ENCODE results near the gene DBF4B.

The DBF4B gene

DNA sequence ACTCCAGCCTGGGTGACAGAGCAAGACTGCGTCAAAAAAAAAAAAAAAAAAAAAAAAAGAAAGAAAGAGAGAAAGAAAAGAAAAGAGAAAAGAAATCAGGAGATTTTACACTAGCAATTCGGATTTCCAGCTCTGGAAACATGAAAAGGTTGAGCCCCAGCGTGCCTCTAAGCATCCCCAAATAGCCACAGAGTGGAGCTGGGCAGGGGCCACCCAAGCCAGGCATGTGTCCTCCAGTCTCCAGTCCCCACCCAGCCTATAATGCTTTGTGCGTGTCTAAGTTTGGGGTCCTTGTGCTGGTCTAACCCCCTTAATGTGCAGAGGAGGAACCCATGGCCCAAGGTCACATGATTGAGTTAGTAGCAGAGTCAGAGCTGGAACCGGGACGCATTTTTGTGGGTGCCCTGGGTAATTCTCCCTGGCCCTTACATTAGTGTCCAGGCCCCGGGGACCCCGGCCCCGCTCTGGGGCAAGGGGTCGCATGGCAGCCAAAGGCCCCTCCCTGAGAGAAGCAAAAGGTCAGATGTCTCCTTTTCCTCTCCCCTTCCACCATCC, 70.3 kb downstream of the DBF4B start:
- no peak for FAIRE-seq

DNA sequence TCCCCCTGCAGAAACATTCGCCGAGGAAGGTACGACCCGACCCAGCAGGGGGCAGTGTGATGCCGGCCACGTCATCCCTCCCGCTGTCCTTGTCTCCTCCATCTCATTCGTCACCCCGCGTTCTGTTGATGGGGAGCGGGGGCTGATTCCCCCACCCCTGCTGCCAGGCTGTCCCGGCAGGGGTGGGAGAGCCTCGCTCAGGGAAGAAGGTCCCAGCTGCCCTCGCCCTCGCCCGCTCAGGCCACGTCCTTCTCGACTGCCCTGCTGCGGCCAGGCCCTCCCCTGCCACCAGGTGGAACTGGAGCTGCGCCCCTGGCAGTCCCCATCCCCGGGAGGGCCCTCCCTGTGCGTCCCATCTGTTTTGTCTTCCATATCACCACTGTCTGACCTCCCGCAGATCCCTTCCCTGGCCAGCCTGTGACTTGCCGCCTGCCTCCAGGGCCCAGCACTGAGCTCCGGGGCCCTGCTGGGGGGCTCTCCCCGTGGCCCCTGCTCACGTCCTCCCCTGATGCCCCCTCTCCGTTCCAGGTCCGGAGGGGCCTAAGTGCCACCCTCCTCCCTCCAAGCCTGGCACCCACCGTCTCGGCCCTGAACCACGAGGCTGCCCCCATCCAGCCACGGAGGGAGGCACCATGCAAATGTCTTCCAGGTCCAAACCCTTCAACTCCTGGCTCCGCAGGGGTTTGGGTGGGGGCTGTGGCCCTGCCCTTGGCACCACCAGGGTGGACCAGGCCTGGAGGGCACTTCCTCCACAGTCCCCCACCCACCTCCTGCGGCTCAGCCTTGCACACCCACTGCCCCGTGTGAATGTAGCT, 71.0 kb downstream of the DBF4B start:
- FAIRE-seq, result no peak

DNA sequence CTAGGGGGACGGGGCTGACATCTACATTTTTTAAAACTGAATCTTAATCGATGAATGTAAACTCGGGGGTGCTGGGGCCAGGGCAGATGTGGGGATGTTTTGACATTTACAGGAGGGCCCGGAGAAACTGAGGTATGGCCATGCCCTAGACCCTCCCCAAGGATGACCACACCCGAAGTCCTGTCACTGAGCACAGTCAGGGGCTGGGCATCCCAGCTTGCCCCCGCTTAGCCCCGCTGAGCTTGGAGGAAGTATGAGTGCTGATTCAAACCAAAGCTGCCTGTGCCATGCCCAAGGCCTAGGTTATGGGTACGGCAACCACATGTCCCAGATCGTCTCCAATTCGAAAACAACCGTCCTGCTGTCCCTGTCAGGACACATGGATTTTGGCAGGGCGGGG, 71.7 kb downstream of the DBF4B start:
- no peak for FAIRE-seq

DNA sequence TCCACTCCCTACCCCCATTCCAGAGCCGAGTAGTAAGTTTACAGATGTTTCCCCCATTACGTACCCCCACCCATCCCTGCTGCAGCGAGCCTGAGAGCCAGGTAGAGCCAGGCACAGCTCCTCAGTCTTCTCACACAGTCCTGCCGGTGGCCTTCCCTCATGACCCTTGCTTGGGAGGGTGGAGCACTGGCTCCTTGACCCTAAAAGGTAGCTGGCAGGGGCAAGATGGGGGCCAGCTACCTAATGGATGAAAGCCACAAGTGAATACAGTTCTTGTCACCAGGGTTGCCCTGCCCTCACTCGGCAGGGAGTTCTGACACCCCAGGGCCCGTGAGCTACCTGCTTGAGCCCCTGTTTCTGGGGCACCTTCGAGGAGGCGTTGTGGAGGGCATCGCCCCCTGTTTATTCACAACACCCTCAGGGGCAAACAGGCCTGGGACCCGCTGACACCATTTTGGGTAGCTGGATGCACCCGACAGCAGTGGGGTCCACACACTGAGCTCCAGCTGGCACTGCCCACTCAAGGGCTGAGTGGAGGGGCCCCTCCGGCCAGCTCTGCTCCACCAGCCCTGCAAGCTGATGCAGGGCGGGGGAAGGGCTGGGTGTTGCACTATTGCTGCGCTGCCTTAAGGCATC, 72.5 kb downstream of the DBF4B start:
- FAIRE-seq, result no peak

DNA sequence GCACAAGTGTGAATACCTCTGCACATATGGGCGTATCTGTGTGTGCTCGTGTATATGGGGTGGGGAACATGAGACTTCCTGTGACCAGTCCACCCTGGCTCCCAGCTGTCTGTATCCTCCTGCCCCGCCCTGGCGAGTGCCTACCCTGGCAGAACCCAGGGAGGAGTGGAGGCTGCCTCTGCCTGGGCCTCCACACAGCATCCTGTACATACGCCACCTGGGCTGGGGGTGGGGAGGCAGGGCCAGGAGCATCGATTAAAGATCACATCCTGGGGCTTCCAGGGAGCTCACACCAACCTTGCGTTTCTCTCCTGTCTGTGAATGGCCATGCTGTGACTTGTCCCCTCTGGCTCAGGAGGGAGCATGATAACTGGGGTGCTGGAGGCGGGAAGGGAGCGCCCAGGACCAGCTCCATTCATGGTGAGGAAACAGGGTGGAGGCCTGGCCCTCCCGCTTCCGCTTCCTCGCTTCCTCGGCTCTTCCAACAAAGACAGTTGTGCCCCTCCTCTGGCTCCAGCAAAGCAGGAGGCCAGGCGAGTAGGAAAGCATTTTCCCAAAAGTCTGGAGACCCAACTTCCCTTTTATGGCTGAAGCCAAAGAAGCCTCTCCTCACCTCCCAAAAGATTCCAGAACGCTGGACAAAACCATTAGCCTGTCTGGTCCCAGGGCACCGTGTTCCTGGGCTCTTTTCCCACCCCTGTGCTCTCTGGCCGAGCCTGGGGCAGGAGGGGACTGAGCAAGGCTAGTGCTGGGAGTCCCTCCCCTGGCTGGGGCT, 73.3 kb downstream of the DBF4B start:
- no peak for FAIRE-seq

DNA sequence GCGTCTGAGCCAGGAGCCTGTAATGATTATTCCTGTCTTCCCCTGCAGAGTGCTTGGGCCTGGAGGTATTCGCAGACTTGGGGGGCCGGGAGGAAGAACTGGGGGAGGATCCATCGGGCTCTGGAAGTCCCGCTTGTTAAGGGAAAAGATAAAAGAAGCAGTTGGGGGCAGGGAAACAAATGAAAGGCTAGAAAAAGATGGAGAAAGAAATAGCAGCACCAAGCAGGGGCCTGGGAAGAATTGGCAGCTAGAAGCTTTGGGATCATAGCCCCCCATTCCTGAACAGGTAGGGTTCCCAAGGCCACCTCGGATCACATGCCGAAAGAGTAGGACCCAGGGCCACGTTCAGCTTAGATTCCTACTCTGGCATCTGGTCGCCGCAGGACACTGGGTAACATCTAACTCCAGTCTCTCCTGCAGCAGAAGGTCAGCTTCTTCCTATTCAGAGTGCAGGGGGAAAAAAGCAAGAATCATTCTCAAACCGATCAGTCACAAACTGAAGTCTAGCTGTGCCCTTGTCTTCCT, 73.9 kb downstream of the DBF4B start:
- FAIRE-seq, result no peak

DNA sequence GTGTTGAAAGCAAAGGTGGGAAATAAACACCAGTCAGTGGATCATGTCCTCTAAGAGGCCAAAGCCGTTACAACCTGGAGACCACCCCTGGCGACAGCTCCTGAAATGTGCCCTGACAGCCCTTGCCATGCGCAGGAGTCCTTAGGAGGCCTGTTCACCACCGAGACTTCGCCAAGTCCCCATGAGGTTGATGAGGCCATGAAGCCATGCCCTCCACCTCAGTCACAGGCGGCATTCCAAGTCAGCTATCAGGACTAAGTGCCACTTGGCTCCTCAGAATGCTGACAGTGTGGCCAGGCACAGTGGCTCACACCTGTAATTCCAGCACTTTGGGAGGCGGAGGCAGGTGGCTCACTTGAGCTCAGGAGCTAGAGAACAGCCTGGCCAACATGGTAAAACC, 77.5 kb downstream of the DBF4B start:
- no peak for FAIRE-seq

DNA sequence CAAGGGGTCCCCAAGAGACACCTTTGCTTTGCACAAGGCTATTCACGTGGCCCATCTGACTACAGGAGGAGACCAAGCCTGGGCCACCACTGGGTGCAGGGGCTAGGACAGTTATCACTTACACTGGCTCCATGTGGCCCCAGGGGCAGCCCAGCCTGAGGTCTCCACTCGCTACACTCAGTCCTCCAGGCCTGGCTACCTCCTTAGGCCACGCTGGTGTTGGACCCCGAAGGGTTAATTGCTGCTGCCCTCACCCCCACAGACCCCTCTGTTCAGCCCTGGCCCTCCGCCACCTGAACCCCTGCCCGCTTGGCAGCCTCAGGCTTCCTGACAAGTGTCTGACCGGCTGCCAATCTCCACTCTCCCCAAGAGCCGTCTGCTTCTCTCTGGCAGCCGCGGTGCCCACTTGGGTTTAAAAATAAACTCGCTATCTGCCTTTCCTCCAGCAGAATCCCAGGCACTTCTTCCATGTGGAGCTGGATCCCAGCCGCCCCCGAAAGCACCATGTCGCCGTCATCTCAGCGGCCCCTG, 78.2 kb downstream of the DBF4B start:
- no peak for FAIRE-seq

DNA sequence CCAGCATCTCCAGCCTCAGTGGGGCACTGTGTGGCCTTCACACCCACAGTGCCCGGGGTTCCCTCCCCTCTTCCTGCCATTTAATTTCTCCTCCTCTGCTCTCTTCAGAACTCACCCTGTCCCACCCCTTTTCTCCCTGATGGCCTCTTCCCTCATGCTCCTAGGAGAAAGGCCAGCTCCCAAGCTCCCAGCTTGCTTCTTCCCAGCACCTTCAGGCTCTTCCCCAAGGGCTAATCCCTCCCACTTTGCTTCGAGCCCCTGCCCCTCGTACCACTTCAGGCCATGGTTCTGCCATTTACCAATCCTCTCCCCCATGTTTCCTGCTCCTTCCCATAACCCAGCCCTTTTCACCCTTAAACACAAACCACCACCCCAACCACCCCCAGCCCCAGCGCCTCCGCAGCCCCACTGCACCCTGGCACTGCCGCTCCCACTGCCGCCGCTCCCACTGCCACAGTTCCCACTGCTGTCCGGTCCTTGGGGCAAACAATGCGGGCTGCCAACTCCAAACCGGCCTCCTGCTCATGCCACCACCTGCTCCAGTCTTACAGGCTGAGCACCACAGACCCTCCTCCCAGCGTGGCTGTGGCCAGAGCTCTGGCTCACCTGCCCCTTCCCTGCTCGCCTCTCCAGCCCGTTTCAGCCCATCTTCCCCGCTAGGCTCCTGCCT, 78.9 kb downstream of the DBF4B start:
- no peak for FAIRE-seq

DNA sequence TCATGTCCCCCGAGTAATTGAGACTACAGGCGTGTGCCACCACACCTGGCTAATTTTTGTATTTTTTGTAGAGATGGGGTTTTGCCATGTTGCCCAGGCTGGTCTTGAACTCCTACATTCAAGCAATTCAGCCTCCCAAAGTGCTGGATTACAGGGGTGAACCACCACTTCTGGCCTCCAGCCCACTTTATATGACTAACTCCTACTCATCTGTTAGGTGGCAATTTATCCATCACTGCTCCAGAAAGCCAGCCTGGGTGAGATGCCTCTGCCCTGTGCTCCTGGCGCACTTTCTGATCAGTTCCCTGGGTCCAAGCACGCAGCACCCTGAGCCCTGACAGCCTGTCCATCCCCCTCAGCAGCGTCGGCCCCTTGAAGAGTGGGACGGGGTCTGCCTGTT, 79.7 kb downstream of the DBF4B start:
- no peak for FAIRE-seq

DNA sequence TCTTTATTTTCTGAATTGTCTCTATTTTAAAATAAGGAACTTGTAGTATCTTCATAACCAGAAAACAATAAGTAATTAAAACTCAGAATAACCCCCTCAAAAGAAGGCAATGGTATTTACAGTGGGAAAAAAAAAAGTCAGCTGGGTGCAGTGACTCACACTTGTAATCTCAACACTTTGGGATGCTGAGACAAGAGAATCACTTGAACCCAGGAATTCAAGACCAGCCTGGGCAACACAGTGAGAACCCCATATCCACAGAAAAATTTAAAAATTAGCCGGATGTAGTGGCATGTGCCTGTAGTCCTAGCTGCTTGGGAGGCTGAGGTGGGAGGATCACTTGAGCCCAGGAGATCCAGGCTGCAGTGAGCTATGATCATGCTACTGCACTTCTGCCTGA, 83.8 kb downstream of the DBF4B start:
- no peak for FAIRE-seq

DNA sequence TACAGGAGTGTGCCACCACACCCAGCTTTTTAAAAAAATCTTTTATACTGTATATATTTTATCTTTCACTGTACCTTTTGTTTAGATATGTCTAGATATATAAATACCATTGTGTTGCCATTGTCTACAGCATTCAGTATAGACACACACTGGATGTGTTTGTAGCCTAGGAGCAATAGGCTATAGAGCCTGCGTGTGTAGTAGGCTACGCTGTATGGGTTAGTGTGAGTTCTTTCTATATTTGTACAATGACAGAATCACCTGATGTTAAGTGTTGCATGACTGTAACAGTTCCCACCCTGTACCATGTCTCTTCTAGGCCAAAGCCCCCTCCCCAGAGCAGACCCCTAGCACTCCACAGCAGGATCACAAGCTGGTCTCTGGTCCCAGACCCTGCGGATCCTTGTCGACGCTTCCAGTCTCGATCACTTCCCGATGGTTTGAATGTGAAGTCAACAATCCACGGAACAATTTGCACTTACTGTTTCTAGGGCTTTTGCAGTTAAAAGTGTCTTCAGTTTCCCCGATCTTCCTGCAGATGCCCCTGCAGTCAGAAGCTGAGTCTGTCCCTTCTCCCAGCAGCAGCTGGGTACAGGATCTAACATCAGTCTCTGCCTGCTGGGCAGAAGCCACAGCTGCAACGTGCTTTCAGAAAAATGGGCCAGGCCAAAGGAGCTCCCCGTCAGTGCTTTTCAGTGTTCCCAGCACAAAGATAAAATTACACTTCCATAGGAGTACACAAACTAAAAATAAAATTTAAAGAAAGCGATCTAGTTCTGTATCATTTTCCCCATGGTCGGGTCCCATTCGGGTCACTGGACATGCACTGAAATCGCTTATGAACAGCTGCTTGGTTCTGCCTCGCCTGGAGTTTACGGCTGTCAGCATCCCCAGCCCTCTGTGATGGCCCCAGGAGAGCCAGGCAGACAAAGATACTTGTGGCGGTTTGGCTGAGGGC, 85.7 kb downstream of the DBF4B start:
- FAIRE-seq, result no peak

DNA sequence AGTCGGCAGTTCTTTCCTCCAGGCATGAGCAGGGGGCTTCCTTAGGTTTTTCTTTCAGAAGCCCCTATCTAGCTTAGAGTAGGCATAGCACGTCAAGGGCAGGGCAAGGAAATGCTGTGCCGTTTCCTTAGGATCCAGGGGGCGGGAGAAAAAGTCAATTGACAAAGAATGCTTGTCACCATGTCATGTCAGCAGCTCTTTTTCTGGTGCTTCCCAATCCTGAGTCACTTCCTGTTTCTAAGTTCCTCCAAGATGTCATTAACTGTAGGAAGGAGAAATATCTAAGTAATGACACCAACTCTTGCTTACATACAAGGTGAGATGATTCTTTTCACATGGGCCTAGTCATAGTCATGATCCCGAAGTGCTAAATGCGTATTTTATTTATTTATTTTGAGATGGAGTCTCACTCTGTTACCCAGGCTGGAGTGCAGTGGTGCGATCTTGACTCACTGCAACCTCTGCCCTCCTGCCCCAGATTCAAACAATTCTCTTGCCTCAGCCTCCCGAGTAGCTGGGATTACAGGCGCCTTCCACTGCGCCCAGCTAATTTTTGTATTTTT, 86.5 kb downstream of the DBF4B start:
- no peak for FAIRE-seq

DNA sequence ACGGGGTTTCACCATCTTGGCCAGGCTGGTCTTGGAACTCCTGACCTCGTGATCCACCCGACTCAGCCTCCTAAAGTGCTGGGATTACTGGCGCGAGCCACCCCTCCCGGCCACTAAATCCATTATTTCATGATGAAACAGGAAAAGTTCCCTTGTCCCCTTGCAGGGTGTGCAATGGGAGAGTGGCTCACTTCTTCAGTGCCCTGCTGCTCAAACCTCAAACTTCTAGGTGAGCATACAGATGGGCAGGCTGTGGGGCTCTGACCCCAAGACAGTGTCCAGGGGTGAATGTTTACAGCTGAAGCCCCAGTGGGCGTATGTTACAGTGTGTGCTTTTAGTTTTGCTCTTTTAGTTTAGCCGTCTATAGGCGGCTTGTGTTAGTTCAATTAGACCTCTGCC, 87.0 kb downstream of the DBF4B start:
- no peak for FAIRE-seq

DNA sequence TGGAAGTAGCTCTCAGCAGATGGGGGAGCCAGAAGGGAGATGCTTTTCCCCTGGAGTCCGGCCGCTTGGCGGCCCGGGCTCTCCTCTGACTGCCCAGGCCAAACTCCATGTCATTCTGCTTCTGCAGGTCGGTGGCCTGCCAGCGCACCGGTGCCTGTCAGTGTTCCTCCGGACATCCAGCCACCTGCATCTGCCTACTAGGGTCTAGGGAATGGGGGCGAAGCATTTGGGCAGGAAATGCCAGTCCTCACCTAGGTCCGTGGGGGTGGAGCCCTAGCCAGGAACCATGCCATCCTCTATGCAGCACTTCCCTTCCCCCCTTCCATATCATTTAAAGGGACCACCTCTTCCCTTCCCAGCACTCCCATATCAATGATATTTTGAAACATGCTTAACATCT, 87.5 kb downstream of the DBF4B start:
- no peak for FAIRE-seq

DNA sequence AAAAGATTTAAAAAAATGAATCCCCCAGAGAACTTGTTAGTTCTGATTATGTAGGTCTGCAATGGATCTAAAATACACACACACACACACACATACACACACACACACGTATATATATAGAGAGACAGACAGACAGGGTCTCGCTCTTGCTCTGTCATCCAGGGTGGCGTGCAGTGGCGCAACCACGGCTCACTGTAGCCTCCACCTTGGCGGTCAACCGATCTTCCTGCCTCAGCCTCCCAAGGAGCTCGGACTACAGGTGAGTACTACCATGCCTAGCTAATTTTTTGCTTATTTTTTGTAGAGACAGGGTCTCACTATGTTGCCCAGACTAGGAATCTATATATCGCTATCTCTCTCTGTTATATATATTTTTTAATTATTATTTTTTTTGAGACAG, 88.3 kb downstream of the DBF4B start:
- FAIRE-seq, result no peak

DNA sequence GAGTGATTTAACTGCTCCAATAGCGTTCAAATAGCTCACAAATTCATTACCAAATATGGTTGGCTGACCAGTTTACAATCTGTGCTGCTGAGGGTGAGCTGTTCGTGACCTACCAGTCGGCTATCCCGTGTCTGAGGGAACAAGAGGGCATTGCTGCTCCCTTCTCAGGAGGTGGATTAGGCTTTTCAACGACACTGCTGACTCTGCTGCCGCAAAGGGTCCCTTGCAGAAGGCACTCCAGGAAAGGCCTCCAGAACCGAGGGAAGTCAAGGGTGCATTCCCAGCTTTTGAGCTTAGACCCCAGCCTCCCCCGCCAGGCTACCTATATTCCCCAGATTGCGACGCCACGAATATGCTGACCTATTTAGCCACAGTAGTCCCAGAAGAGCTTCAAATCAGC, 89.3 kb downstream of the DBF4B start:
- FAIRE-seq, result no peak

DNA sequence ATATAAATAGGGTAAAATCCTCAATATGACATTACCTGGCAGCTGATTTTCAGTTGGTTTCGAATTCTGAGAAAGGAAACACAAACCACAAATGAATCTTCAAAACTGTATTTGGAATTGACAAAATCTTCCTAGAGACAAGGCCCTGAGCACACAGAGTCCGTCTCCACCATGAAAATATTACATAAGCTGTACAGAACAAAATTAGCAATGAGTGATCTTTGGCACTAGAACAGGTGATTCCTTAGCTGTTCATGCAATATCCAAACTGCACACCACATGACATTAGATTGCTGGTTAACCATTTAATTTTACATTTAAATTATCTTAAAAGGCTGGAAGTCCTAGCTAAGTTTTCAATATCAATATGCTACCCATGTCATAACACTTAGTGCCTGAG, 89.9 kb downstream of the DBF4B start:
- no peak for FAIRE-seq

Measured in islet of Langerhans (tissue), 1 donor.